AG04450 (cell line): ENCODE results near the gene TOX2. TPM values are rescaled to one million over a fixed set of nuclear protein-coding genes. Genes with fewer than 3 reads are reported as not detected.

Experiments
- CTCF ChIA-PET: fragments of 300-600, 350-600 bp; formaldehyde crosslinking; extraction: SDS; loops from one replicate; lab custom pipeline; 2022; ENCODE audit warnings: antibody characterized with exemption, inconsistent platforms; lab: Charles Lee
- POLR2A ChIA-PET: fragments of 350-600 bp; formaldehyde crosslinking; extraction: SDS; loops from one replicate; lab custom pipeline; 2021; ENCODE audit warnings: antibody characterized with exemption, inconsistent platforms; lab: Yijun Ruan, JAX
- DNase-seq: peaks from one replicate; pipeline ENCODE4 v3.0.0-alpha.2; 2011; ENCODE audit warnings: low read depth, low spot score
- H3K27ac ChIP-seq: one replicate; pipeline ENCODE4 v1.5.1; 2012; ENCODE audit warnings: low read depth, low read length, control low read depth
- H3K27me3 ChIP-seq: one replicate; pipeline ENCODE4 v1.6.0; 2012; ENCODE audit warnings: low read length; ENCODE audit not compliant: control insufficient read depth, insufficient read depth
- H3K4me3 ChIP-seq: 2 replicates; pipeline ENCODE4 v1.5.1; 2011; ENCODE audit warnings: mild to moderate bottlenecking, low read depth, low read length, control low read depth
- H3K9me3 ChIP-seq: 2 replicates; pipeline ENCODE4 v1.5.1; 2012; ENCODE audit warnings: low read length; ENCODE audit not compliant: control insufficient read depth, insufficient read depth
- polyA plus RNA-seq: library from polyadenylated mRNA; depleted of rRNA; stranded (reverse); fragments of >200 nt; gene quantifications from 2 replicates; pipeline ENCODE4 v1.2.3, GENCODE V29; 2011
- TF ChIP-seq, protein P1 (sequence below): IDR thresholded peaks from 2 replicates; pipeline ENCODE4 v1.5.1; 2011; ENCODE audit warnings: low read depth, low read length, control low read depth, inconsistent platforms

Gene TOX2
- polyA plus RNA-seq, 1 experiment: 10.6 TPM

GRCh38 chr20:44021186-44021585, 106.5 kb downstream of the TOX2 start:
- H3K4me3 ChIP-seq: no peak overlapping the region
- H3K27me3 ChIP-seq: no peaks in the 10 kb centered on the region
- DNase-seq: no peak
- TF ChIP-seq, protein P1, sequence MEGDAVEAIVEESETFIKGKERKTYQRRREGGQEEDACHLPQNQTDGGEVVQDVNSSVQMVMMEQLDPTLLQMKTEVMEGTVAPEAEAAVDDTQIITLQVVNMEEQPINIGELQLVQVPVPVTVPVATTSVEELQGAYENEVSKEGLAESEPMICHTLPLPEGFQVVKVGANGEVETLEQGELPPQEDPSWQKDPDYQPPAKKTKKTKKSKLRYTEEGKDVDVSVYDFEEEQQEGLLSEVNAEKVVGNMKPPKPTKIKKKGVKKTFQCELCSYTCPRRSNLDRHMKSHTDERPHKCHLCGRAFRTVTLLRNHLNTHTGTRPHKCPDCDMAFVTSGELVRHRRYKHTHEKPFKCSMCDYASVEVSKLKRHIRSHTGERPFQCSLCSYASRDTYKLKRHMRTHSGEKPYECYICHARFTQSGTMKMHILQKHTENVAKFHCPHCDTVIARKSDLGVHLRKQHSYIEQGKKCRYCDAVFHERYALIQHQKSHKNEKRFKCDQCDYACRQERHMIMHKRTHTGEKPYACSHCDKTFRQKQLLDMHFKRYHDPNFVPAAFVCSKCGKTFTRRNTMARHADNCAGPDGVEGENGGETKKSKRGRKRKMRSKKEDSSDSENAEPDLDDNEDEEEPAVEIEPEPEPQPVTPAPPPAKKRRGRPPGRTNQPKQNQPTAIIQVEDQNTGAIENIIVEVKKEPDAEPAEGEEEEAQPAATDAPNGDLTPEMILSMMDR: no peak
- no peak overlapping the region for H3K27ac ChIP-seq
- H3K9me3 ChIP-seq: no peaks in the 10 kb centered on the region; the same call in 1 of the 2 replicates
- ChIA-PET CTCF (no interaction called here), POLR2A (no interaction called here)

GRCh38 chr20:44021900-44022299, 107.2 kb downstream of the TOX2 start:
- Histone ChIP-seq H3K4me3 (no peak overlapping the region), H3K9me3 (no peaks in the 10 kb centered on the region; the same call in 1 of the 2 replicates), H3K27me3 (no peaks in the 10 kb centered on the region), H3K27ac (no peak overlapping the region)
- no peak for DNase-seq
- TF ChIP-seq, protein P1: no peak
- CTCF ChIA-PET: no interaction called here
- POLR2A ChIA-PET: no interaction called here

DNA sequence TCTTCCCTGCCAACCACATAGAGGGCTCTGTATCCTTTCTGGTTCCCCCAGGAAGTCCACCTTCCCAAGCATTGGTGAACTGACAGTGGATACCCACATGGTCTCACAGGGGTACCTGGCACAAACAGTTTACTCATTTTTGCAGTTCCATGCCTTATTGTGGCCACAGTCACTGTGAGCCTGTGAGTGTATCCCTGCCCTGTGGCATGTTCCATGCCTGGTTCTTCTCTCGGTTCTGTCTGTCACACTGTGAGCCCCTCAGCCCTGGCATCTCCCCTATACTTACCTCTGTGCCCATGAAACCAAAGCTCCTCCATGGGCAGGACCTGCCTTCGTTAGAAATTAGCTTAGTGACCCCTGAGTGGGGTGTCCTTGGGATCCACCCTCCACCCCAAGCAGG, 107.8 kb downstream of the TOX2 start:
- no peak for DNase-seq
- H3K9me3 ChIP-seq: no peaks in the 10 kb centered on the region; the same call in 1 of the 2 replicates
- no peak overlapping the region for H3K27ac ChIP-seq
- no peaks in the 10 kb centered on the region for H3K27me3 ChIP-seq
- CTCF ChIA-PET: no interaction called here
- POLR2A ChIA-PET: no interaction called here
- TF ChIP-seq, protein P1: no peak
- no peak overlapping the region for H3K4me3 ChIP-seq

DNA sequence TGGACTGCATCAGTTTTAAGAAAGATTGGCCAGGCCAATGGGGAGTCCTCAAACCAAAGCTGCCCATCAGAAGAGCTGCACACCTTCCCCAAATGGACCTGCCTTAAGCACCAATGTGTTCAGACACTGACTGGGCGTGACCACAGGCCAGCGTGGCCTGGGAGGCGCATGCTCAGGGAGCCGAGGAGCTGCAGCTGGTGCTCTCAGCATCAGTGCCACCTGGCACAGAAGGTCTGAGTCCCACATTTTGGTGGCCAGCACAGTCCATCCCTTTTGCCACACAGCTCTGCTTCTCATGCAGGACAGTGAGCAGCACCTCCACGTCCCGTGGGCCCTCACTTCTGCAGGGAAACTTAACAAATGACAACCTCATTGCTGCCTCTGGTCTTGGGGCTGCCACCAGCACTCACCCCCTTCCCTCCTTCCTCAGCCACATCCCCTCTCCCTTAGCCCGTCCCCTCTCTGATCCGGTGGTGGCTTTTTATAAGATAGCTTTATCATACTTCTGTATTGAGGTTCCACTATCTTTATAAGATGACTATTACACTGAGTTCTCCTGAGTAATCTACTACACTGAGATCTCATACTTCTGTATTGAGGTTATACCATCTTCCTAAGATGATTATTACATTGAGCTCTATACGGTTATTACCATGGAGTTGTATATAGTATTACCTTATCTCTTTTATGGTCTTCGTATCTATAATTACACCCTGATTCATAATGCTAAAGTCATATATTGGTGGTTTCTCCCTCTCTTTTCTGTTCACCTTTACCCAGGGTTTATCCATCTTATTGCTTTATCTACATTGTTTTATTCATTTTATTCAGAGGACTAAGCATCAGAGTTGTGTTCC, 109.1 kb downstream of the TOX2 start:
- H3K9me3 ChIP-seq: no peaks in the 10 kb centered on the region; the same call in 1 of the 2 replicates
- no peaks in the 10 kb centered on the region for H3K27me3 ChIP-seq
- no peak for DNase-seq
- ChIA-PET CTCF (interaction anchor here (1.2 kb wide), 1 partner anchor 57 kb away, joined by 3 read pairs; no protein-coding TSS in a partner anchor), POLR2A (no interaction called here)
- H3K4me3 ChIP-seq: no peak overlapping the region
- H3K27ac ChIP-seq: no peak overlapping the region
- TF ChIP-seq, protein P1: no peak
